ENCODE results near the gene EPHA5. TPM values are rescaled to one million over a fixed set of nuclear protein-coding genes. Genes with fewer than 3 reads are reported as not detected.

Gene EPHA5
- total RNA-seq, 1 donor from 2014 or later: 1.2 TPM

- Histone ChIP-seq H3K36me3 (no peaks in the 10 kb centered on the region), H3K27ac (no peak overlapping the region), H3K4me3 (no peak overlapping the region), H3K4me1 (no peaks in the 10 kb centered on the region), H3K9me3 (no peaks in the 10 kb centered on the region), H3K27me3 (no peaks in the 10 kb centered on the region)
- TF ChIP-seq POLR2AphosphoS5 (IDR thresholded peaks at IDR 0.05; ENCODE audit: insufficient read depth in 1 of 2, low read depth in 1 of 2): no peak
- TF ChIP-seq POLR2A (IDR thresholded peaks at IDR 0.05): no peak
- no peak for TF ChIP-seq CTCF (IDR thresholded peaks at IDR 0.05)
- DNase-seq (ENCODE audit: extremely low spot score in 2 of 2): no peak
- intact Hi-C loops (cut with DNase I): no loop called here
Measured at GRCh38 chr4:65495439-65495838, 174.8 kb downstream of the EPHA5 start.

- intact Hi-C loops (cut with DNase I): no loop called here
- Histone ChIP-seq H3K9me3 (no peaks in the 10 kb centered on the region), H3K4me1 (no peaks in the 10 kb centered on the region), H3K4me3 (no peak overlapping the region), H3K27me3 (no peaks in the 10 kb centered on the region), H3K27ac (no peak overlapping the region), H3K36me3 (no peaks in the 10 kb centered on the region)
- TF ChIP-seq POLR2AphosphoS5 (IDR thresholded peaks at IDR 0.05; ENCODE audit: insufficient read depth in 1 of 2, low read depth in 1 of 2) (no peak), POLR2A (IDR thresholded peaks at IDR 0.05) (no peak), CTCF (IDR thresholded peaks at IDR 0.05) (no peak)
- DNase-seq (ENCODE audit: extremely low spot score in 2 of 2): no peak
Measured at GRCh38 chr4:65482410-65482809, 187.9 kb downstream of the EPHA5 start.

- intact Hi-C loops (cut with DNase I): no loop called here
- Histone ChIP-seq H3K9me3 (no peaks in the 10 kb centered on the region), H3K4me3 (no peak overlapping the region), H3K27ac (no peak overlapping the region), H3K36me3 (no peaks in the 10 kb centered on the region), H3K4me1 (no peaks in the 10 kb centered on the region), H3K27me3 (no peaks in the 10 kb centered on the region)
- TF ChIP-seq CTCF (IDR thresholded peaks at IDR 0.05) (no peak), POLR2AphosphoS5 (IDR thresholded peaks at IDR 0.05; ENCODE audit: insufficient read depth in 1 of 2, low read depth in 1 of 2) (no peak), POLR2A (IDR thresholded peaks at IDR 0.05) (no peak)
- no peak for DNase-seq (ENCODE audit: extremely low spot score in 2 of 2)
Measured at GRCh38 chr4:65472531-65472930, 197.8 kb downstream of the EPHA5 start.

GRCh38 chr4:65467068-65467680 lies 203.1 kb downstream of the EPHA5 start:
- no peak for TF ChIP-seq CTCF (IDR thresholded peaks at IDR 0.05)
- no peak for TF ChIP-seq POLR2AphosphoS5 (IDR thresholded peaks at IDR 0.05; ENCODE audit: insufficient read depth in 1 of 2, low read depth in 1 of 2)
- TF ChIP-seq POLR2A (IDR thresholded peaks at IDR 0.05): no peak
- no peaks in the 10 kb centered on the region for H3K36me3 ChIP-seq
- no peak for DNase-seq (ENCODE audit: extremely low spot score in 2 of 2)
- no peaks in the 10 kb centered on the region for H3K4me1 ChIP-seq
- H3K27me3 ChIP-seq: no peaks in the 10 kb centered on the region
- H3K27ac ChIP-seq: no peak overlapping the region
- intact Hi-C loops (cut with DNase I): no loop called here
- no peak overlapping the region for H3K4me3 ChIP-seq
- H3K9me3 ChIP-seq: no peaks in the 10 kb centered on the region

GRCh38 chr4:65461781-65462180 lies 208.5 kb downstream of the EPHA5 start:
- DNase-seq (ENCODE audit: extremely low spot score in 2 of 2): no peak
- no peak for TF ChIP-seq POLR2A (IDR thresholded peaks at IDR 0.05)
- no peak for TF ChIP-seq POLR2AphosphoS5 (IDR thresholded peaks at IDR 0.05; ENCODE audit: insufficient read depth in 1 of 2, low read depth in 1 of 2)
- TF ChIP-seq CTCF (IDR thresholded peaks at IDR 0.05): no peak
- no peak overlapping the region for H3K27ac ChIP-seq
- no peaks in the 10 kb centered on the region for H3K27me3 ChIP-seq
- intact Hi-C loops (cut with DNase I): no loop called here
- no peaks in the 10 kb centered on the region for H3K9me3 ChIP-seq
- no peaks in the 10 kb centered on the region for H3K4me1 ChIP-seq
- H3K4me3 ChIP-seq: no peak overlapping the region
- H3K36me3 ChIP-seq: no peaks in the 10 kb centered on the region

Measured in vagina (tissue), 2 donors.